ENCODE measurements around the gene SLC36A1. TPM values are rescaled to one million over a fixed set of nuclear protein-coding genes. Genes with fewer than 3 reads are reported as not detected.

SLC36A1 gene
- total and polyA plus RNA-seq, 11 donors, result 1.2 to 18.8 (median 2.8) TPM

DNA sequence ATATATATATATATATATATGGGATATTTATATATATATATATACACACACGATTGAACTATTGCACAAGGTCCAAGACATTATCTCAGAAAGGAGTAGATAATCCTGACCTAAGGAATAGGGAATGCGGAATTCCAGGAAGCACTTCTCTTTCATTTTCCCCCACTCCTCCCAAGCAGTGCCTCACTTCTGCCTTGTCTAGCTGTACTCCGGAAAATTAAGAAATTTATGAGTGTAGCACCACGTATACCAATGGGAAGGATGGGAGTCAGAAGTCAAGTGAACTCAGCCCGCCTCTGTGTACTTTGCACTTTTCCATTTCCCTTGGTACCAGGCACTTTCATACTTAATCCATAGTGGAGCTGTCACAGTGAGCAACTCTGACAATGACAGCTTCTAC is 10.9 kb downstream of the SLC36A1 start:
- no peak for DNase-seq
- H3K27me3 ChIP-seq, result no peaks in the 10 kb centered on the region
- intact Hi-C loops (cut with DNase I), result no loop called here
- 37 to 83% (median 78%) methylated on average over 5 of the region's 5 CpGs for WGBS, 4 donors
- no peaks in the 10 kb centered on the region for H3K9me3 ChIP-seq
- ATAC-seq, result no peak
- no peak overlapping the region for H3K4me3 ChIP-seq
- H3K27ac ChIP-seq, result no peak overlapping the region
- peaks cover 0 to 3% (median 0%) of the 10 kb centered on the region in 12 donors for H3K4me1 ChIP-seq
- H3K36me3 ChIP-seq, result peaks cover 0 to 38% (median 0%) of the 10 kb centered on the region in 9 donors
- TF ChIP-seq, protein P1, sequence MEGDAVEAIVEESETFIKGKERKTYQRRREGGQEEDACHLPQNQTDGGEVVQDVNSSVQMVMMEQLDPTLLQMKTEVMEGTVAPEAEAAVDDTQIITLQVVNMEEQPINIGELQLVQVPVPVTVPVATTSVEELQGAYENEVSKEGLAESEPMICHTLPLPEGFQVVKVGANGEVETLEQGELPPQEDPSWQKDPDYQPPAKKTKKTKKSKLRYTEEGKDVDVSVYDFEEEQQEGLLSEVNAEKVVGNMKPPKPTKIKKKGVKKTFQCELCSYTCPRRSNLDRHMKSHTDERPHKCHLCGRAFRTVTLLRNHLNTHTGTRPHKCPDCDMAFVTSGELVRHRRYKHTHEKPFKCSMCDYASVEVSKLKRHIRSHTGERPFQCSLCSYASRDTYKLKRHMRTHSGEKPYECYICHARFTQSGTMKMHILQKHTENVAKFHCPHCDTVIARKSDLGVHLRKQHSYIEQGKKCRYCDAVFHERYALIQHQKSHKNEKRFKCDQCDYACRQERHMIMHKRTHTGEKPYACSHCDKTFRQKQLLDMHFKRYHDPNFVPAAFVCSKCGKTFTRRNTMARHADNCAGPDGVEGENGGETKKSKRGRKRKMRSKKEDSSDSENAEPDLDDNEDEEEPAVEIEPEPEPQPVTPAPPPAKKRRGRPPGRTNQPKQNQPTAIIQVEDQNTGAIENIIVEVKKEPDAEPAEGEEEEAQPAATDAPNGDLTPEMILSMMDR (IDR thresholded peaks at IDR 0.05), result no peak
- no peak for TF ChIP-seq POLR2A (IDR thresholded peaks at IDR 0.05)

DNA sequence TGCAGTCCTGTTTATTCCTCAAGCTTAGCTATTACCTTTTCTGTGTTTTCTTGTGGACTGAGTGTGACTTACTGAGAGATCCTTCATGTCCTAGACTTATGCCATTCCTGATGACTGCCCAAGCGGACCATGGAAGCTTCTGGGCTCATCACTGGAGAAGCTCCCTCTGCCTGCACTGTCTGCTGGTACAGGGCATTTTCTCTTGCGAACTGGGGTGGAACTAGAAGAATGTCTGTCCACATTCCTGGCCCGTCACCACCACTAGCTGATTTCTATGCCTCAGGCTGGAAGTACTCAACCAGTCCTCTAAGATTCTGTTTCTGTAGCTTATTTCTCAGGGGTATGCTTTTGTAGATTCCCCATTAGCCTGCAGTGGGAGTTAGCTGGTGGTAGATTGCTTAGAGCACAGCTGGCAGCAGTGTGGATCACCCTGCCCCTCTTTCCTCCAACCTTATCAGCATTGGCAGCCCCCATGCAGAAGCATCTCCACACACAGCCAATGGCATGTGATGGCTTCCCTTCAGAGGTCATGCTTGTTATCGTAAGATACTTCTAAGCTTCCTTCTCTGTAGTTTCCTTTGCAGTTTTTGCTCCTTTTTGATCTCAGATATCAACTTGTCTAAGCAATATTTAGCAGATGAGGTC is 12.4 kb downstream of the SLC36A1 start:
- TF ChIP-seq, protein P1 (IDR thresholded peaks at IDR 0.05), result no peak
- WGBS, 4 donors, result 64 to 66% (median 65%) methylated on average over 4 of the region's 4 CpGs
- peaks cover 0 to 3% (median 0%) of the 10 kb centered on the region in 12 donors for H3K4me1 ChIP-seq
- DNase-seq, result no peak
- ATAC-seq, result no peak
- intact Hi-C loops (cut with DNase I), result no loop called here
- H3K4me3 ChIP-seq, result no peak overlapping the region
- no peaks in the 10 kb centered on the region for H3K9me3 ChIP-seq
- no peak overlapping the region for H3K27ac ChIP-seq
- H3K27me3 ChIP-seq, result no peaks in the 10 kb centered on the region
- H3K36me3 ChIP-seq, result peaks cover 0 to 52% (median 12%) of the 10 kb centered on the region in 9 donors

DNA sequence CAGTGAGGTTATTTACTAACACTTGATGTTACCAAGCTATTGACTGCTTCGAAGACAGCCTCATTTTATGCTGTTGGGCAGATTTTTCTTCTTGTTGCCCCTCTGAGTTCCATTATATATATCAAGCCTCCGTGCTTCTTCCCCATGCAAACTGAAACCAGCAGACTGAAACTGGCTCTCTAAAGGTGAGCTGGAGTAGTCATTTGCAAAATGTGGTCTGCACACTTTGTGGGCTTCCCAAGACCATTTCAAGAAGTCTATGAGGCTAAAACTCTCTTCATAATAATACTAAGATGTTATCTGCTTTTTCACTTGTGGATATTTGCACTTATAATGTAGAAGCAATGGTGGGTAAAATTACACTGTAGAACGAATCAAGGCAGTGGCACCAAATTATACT is 13.9 kb downstream of the SLC36A1 start:
- TF ChIP-seq, protein P1 (IDR thresholded peaks at IDR 0.05), result no peak
- no peak for TF ChIP-seq POLR2A (IDR thresholded peaks at IDR 0.05)
- H3K36me3 ChIP-seq, result peaks cover 0 to 65% (median 20%) of the 10 kb centered on the region in 9 donors

DNA sequence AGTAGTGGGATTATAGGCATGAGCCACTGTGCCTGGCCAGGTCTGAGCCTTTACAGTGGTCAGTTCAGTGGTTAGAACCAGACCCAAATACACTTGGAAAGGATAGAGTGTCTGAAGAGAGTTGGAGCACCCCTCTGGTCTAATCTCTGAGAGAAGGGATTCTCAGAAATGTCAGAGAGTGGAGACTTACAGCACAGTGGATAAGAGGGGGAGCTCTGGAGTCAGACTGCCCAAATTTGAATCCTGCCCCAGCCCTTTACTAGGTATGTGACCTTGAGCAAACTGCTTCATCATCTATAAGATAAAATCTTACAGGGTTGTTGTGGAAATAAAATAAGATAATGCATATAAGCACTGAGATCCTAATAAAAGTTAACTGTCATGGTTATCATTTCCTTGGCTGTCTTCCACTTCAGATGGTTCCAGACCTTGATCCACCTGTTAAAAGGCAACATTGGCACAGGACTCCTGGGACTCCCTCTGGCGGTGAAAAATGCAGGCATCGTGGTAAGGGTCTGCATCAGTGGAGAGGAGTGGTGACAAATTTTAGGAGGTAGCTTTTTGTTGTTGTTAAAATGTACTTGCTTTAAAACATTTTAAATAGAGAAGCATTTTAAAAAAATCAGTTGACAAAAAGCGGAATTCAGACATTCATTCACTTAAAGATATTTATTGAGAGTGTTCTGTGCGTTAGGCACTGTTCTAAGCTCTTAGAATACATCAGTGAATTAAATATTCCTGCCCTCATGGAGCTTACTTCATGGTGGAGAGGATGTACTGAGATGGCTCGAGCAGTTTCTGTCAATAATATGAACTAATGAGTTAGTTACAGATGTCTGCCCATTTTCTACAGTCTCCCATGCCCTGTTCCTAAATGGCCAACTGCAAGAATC is 16.0 kb downstream of the SLC36A1 start:
- DNase-seq, result no peak
- Histone ChIP-seq H3K4me1 (peaks cover 0 to 3% (median 0%) of the 10 kb centered on the region in 12 donors), H3K9me3 (no peaks in the 10 kb centered on the region), H3K27ac (no peak overlapping the region), H3K36me3 (peaks cover 0 to 82% (median 33%) of the 10 kb centered on the region in 9 donors), H3K4me3 (no peak overlapping the region), H3K27me3 (no peaks in the 10 kb centered on the region)
- ATAC-seq, result no peak
- TF ChIP-seq, protein P1 (IDR thresholded peaks at IDR 0.05), result peak in 4 of 12 donors; percentile 6 to 32 (median 22)
- no peak for TF ChIP-seq POLR2A (IDR thresholded peaks at IDR 0.05)
- intact Hi-C loops (cut with DNase I), result no loop called here
- WGBS, 4 donors, result 51 to 68% (median 64%) methylated on average over 5 of the region's 5 CpGs

More for the DNA sequence above, 13.9 kb downstream of the SLC36A1 start:
- Histone ChIP-seq H3K27me3 (no peaks in the 10 kb centered on the region), H3K4me1 (peaks cover 0 to 3% (median 0%) of the 10 kb centered on the region in 12 donors), H3K9me3 (no peaks in the 10 kb centered on the region), H3K27ac (no peak overlapping the region), H3K4me3 (no peak overlapping the region)
- intact Hi-C loops (cut with DNase I), result no loop called here
- WGBS, 4 donors, result 78 to 93% (median 92%) methylated on average over 3 of the region's 3 CpGs
- DNase-seq, result no peak
- ATAC-seq, result no peak

Data from heart left ventricle (tissue), 16 donors.